ENCODE data around the gene SRSF4.

SRSF4 gene

GRCh38 chr1:29148656-29149491, 32.8 kb downstream of the SRSF4 start:
- Histone ChIP-seq H3K4me2 (ENCODE audit: insufficient read depth, low read length) (no peak overlapping the region), H3K27me3 (ENCODE audit: insufficient read depth, low read length, poor library complexity) (no peaks in the 10 kb centered on the region), H3K27ac (ENCODE audit: low read length) (no peak overlapping the region), H3K9ac (ENCODE audit: low read depth, low read length) (no peak overlapping the region), H3K9me3 (ENCODE audit: insufficient read depth, low read length, severe bottlenecking) (no peaks in the 10 kb centered on the region), H2AFZ (ENCODE audit: low read depth, low read length) (no peak overlapping the region), H3K79me2 (ENCODE audit: insufficient read depth, low read length) (no peaks in the 10 kb centered on the region), H3K4me3 (ENCODE audit: low read depth in 1 of 2, low read length in 2 of 2) (no peak overlapping the region), H3K4me1 (ENCODE audit: insufficient read depth, low read length) (no peaks in the 10 kb centered on the region), H4K20me1 (ENCODE audit: insufficient read depth, low read length) (peaks cover 26% of the 10 kb centered on the region), H3K36me3 (ENCODE audit: insufficient read depth, low read length) (peaks cover 86% of the 10 kb centered on the region)
- no peak for ATAC-seq (ENCODE audit: insufficient read depth, low read depth)
- TF ChIP-seq EZH2 (IDR thresholded peaks at IDR 0.05; ENCODE audit: borderline replicate concordance, low read depth, low read length, severe bottlenecking) (no peak), CTCF (IDR thresholded peaks at IDR 0.05; ENCODE audit: borderline replicate concordance, extremely low read depth, low read length, poor library complexity, severe bottlenecking) (no peak)
- no peak for DNase-seq

- no peak for ATAC-seq (ENCODE audit: insufficient read depth, low read depth)
- H3K4me2 ChIP-seq (ENCODE audit: insufficient read depth, low read length) = no peak overlapping the region
These were observed 35.8 kb downstream of the SRSF4 start for GRCh38 chr1:29145739-29146437.

GRCh38 chr1:29144178-29144577, 37.5 kb downstream of the SRSF4 start:
- H3K4me1 ChIP-seq (ENCODE audit: insufficient read depth, low read length) = no peaks in the 10 kb centered on the region
- H3K4me3 ChIP-seq (ENCODE audit: low read depth in 1 of 2, low read length in 2 of 2) = no peak overlapping the region
- DNase-seq (no peak), ATAC-seq (ENCODE audit: insufficient read depth, low read depth) (0 out of 3 replicates have a peak, but pooled peaks have one; percentile 22)
- H3K9ac ChIP-seq (ENCODE audit: low read depth, low read length) = no peak overlapping the region
- TF ChIP-seq CTCF (IDR thresholded peaks at IDR 0.05; ENCODE audit: borderline replicate concordance, extremely low read depth, low read length, poor library complexity, severe bottlenecking) = no peak
- no peak for TF ChIP-seq EZH2 (IDR thresholded peaks at IDR 0.05; ENCODE audit: borderline replicate concordance, low read depth, low read length, severe bottlenecking)
- H2AFZ ChIP-seq (ENCODE audit: low read depth, low read length) = no peak overlapping the region
- H3K9me3 ChIP-seq (ENCODE audit: insufficient read depth, low read length, severe bottlenecking) = no peaks in the 10 kb centered on the region
- peaks cover 42% of the 10 kb centered on the region for H3K36me3 ChIP-seq (ENCODE audit: insufficient read depth, low read length)
- no peaks in the 10 kb centered on the region for H3K79me2 ChIP-seq (ENCODE audit: insufficient read depth, low read length)
- no peak overlapping the region for H3K27ac ChIP-seq (ENCODE audit: low read length)
- no peak overlapping the region for H3K4me2 ChIP-seq (ENCODE audit: insufficient read depth, low read length)
- H3K27me3 ChIP-seq (ENCODE audit: insufficient read depth, low read length, poor library complexity) = no peaks in the 10 kb centered on the region
- H4K20me1 ChIP-seq (ENCODE audit: insufficient read depth, low read length) = peaks cover 6% of the 10 kb centered on the region; the same call in 1 of the 2 replicates

More at GRCh38 chr1:29145739-29146437, 35.8 kb downstream of the SRSF4 start:
- TF ChIP-seq CTCF (IDR thresholded peaks at IDR 0.05; ENCODE audit: borderline replicate concordance, extremely low read depth, low read length, poor library complexity, severe bottlenecking) (no peak), EZH2 (IDR thresholded peaks at IDR 0.05; ENCODE audit: borderline replicate concordance, low read depth, low read length, severe bottlenecking) (no peak)
- Histone ChIP-seq H3K79me2 (ENCODE audit: insufficient read depth, low read length) (no peaks in the 10 kb centered on the region), H2AFZ (ENCODE audit: low read depth, low read length) (no peak overlapping the region), H3K27ac (ENCODE audit: low read length) (no peak overlapping the region), H3K4me3 (ENCODE audit: low read depth in 1 of 2, low read length in 2 of 2) (no peak overlapping the region), H3K4me1 (ENCODE audit: insufficient read depth, low read length) (no peaks in the 10 kb centered on the region), H3K9me3 (ENCODE audit: insufficient read depth, low read length, severe bottlenecking) (no peaks in the 10 kb centered on the region), H4K20me1 (ENCODE audit: insufficient read depth, low read length) (peaks cover 12% of the 10 kb centered on the region), H3K27me3 (ENCODE audit: insufficient read depth, low read length, poor library complexity) (no peaks in the 10 kb centered on the region), H3K36me3 (ENCODE audit: insufficient read depth, low read length) (peaks cover 58% of the 10 kb centered on the region), H3K9ac (ENCODE audit: low read depth, low read length) (no peak overlapping the region)
- DNase-seq = no peak

All from DND-41 (cell line).